HG02885 (cell line): ENCODE data around the gene BRAP.
A peak's percentile ranks its signal among the peaks of the same experiment; 100 is the strongest.
"Not testable (repeated sequence)": the region's sequence is repeated elsewhere in the genome, so short reads cannot be mapped to it uniquely, and the experiment has no call there.

Experiments used
- ATAC-seq: cut with Tn5 transposase; IDR thresholded peaks from one replicate; pipeline ENCODE4 v1.9.1; 2021; ENCODE audit warnings: mild to moderate bottlenecking; ENCODE audit not compliant: unreplicated experiment, poor library complexity

Gene BRAP

GRCh38 chr12:111626230-111626629 lies 59.5 kb downstream of the BRAP start:
- no peak for ATAC-seq

DNA sequence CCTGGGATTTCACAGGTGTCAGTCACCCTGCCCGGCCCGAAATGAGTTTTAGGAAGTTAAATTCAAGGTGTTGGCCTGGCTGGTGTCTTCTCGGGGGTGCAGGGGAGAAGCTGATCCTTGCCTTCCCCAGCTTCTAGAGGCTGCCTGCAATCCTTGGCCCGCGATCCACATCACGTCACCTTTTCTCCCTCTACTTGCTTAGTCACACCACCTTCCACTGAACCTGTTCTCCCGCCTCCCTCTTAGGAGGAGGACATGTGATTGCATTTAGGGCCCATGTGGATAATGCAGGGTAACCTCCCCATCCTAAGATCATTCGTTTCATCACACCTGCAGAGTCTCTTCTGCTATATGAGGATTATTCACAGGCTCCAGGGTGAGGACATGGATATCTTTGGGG lies 61.2 kb downstream of the BRAP start:
- no peak for ATAC-seq

GRCh38 chr12:111617841-111618240 lies 67.9 kb downstream of the BRAP start:
- not testable (repeated sequence) for ATAC-seq

DNA sequence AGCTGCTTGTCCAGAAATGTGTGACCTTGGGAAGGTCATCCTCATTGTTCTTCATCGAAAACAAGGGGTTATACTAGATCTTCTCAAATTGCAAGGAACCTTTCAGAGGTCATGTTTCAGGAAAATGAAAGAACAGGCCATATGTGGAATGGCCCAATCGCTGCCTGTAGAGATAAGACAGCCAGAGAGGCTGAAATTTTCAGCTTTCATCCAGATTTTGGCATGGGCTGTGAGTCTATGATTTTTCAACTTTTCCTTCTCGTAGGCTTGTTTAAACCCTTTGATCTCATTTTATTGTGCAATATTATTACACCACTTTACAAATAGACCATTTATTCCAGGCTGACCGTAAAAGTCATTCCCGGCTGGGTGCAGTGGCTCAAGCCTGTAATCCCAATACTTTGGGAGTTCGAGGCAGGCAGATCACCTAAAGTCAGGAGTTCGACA lies 69.6 kb downstream of the BRAP start:
- ATAC-seq, result no peak

GRCh38 chr12:111607239-111607638 lies 78.5 kb downstream of the BRAP start:
- ATAC-seq, result no peak

GRCh38 chr12:111606767-111607230 lies 79.0 kb downstream of the BRAP start:
- no peak for ATAC-seq

DNA sequence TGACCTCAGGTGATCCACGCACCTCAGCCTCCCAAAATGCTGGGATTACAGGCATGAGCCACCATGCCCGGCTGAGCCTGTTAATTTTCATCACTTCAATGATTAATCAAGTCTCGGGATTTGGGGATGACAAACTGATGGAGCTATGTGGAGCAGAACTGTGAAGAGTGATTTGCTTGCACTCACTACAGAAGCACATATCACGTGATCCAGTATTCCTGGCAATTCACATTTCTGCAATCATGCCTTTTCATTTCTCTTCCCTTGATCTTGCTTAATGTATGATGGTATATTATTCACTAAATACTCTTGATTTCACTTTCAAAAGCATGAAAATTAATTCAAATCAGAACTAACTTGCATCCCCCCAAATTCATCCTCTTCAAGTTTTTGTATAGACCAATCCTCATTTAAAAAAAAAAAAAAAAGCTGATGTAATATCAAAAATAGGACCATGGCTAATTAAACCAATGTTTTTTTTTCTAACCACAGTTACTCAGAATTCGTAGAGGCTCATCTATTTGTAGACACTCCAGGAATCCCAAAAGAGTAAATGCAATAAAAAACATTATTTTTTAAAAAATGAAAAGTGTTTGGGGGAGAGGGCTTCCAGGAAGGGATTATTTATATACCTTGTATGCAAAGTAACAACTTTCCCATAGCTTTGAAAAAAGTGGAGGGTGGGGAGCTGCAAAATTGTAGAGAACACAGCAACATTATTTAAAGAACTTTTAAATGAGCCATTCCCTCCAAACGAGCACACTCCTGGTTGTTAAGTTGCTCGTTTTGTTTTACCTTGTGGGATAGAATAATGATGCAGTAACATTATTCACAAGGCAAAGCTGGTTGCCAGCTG lies 79.6 kb downstream of the BRAP start:
- no peak for ATAC-seq

DNA sequence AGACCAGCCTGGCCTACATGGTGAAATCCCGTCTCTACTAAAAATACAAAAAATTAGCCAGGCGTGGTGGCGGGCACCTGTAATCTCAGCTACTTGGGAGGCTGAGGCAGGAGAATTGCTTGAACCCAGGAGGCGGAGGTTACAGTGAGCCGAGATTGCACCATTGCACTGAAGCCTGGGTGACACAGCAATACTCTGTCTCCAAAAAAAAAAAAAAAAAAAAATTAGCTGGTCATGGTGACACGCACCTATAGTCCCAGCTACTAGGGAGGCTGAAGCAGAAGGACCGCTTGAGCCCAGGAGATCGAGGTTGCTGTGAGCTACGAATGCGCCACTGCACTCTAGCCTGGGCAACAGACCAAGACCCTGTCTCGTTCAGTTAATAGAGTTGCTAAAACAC lies 82.9 kb downstream of the BRAP start:
- ATAC-seq, result not testable (repeated sequence)

- no peak for ATAC-seq
Measured at GRCh38 chr12:111602348-111602747, 83.4 kb downstream of the BRAP start.

DNA sequence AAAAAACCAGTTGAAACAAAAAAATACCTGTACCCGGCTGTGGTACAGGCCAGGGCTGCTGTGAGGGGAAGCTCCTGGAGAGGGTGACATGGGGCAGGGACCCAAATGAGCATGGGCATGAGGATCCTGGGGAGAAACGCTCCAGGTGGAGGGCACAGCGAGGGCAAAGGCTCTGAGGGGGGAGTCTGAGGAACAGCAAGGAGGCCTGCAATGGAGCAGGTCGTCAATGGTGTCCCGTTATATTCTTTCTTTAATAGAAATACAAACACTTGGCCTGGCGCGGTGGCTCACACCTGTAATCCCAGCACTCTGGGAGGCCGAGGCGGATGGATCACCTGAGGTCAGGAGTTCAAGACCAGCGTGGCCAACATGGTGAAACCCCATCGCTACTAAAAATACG lies 84.8 kb downstream of the BRAP start:
- ATAC-seq, result not testable (repeated sequence)

DNA sequence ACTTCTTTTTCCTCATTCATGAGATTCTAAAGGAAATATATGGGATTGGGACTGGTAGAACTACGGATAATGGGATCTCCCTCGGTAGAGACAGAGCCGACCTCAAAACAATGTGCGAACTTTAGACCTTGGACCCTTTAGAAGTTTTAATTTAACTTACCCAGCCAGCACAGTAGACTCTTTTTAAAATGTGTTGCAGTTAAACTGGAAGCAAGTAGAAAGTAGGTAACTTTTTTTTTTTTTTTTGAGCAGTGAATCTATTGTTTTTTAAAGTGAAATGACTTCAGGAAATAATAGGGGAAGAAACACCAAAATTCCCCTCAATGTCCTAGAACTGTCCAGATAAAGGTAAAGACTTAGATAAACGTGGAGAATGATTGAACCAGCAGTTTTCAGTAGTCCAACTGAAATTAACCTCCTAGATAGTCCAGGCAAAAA lies 85.5 kb downstream of the BRAP start:
- no peak for ATAC-seq

DNA sequence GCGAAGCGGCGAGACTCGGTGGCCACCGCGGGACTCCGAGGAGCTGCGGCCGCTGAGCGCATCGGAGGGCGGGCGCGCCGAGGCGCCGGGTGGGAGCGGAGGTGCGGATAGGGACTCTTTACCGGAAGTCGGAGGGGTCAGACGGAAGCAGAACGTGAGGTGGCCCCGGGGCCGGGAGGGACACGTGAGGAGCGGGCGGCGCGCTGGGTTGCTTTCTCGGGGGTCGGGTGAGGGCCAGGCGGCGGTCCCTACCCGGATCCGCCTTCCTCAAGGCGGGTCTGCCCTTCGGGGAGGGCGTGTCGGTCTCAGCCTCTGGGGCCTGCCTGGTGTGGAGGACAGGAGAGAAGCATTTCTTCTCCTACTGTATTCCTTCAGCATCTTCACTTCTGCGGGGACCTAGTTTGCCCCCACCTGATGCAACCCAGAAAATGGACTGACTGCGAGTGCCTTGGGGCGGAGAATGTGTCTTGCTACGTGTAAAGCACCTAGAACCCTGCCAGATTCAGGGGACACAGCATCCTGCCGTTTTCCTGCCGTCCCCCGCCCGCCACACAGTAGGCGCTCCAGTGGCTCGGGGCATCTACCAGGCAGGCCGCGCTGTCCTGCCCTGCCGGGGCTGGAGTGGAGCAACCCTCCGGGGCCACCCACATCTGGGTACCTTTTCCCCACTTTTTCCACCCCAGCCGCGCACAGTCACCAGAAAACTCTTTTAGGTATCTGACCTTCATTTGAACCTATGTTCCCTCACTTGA lies 86.1 kb downstream of the BRAP start:
- peak; percentile 72 for ATAC-seq

GRCh38 chr12:111598637-111599452 lies 86.9 kb downstream of the BRAP start, which contains the start of gene ATXN2:
Gene ATXN2 (minus strand): TSS chr12:111599315. CDS start chr12:111599034, 281 bp downstream.
- peak; percentile 57 for ATAC-seq

- peak; percentile 15 for ATAC-seq
Measured at GRCh38 chr12:111597831-111598636, 87.7 kb downstream of the BRAP start.

DNA sequence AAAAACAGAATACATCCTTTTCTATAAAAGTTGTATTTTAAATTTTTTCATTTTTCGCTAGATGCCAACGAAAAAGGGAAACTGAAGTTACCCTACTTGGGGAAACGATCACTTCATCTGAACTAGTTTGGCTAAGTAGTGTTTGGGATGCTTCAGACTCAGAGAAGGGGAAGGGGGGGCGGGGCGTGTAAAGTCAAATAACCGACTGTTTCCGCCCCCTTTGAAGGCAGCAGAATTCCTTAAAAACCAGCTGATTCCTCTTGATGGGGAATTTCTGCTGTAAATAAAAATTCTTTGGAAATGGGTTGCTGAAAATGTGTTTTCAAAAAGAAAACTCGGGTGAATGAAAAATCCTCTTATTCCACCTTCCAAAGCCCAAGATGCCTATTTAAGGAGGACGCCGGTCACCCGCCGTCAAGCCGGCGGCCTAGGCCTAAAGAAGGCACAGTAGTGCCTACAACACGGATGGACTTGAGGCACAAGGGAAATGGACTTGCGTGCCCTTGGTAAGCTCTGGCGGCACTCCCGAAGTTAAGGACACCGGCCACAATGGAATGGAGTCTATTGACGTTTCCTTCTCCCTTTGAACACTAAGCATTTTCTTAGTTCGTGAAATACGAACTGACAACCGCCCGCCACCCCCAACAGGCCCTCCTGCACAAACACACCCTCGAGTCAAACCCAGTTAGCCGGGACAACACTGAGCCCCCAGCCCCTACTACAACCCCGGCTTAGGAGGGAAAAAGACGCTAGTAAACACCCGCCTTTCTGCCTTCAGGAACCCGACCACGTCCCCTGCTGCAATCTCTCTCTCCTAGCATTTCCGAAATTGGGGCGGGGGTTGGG lies 88.5 kb downstream of the BRAP start:
- ATAC-seq, result no peak

GRCh38 chr12:111595341-111595835 lies 90.4 kb downstream of the BRAP start:
- ATAC-seq, result not testable (repeated sequence)
